C4-2B (cell line): ENCODE measurements around the gene SLC26A9.

Experiments
- CTCF ChIP-seq: fragments of 450-650 bp; conservative IDR thresholded peaks from 2 replicates; pipeline ENCODE4 v1.5.1; 2017; ENCODE audit warnings: mild to moderate bottlenecking
- ZFX ChIP-seq: fragments of 450-650 bp; IDR thresholded peaks from 2 replicates; pipeline ENCODE4 v1.6.1; 2017

GRCh38 chr1:205918955-205919746 lies 24.1 kb downstream of the SLC26A9 start:
- peak; percentile 92 for TF ChIP-seq CTCF
- TF ChIP-seq ZFX, result no peak
